22Rv1 (cell line): ENCODE results near the gene SCAMP2.

Source experiments
- H3K27ac ChIP-seq: fragments of 450-650 bp; 2 replicates; pipeline ENCODE4 v1.5.1; 2017
- ZFX ChIP-seq: fragments of 450-650 bp; IDR thresholded peaks from 2 replicates; pipeline ENCODE4 v1.6.1; 2017; ENCODE audit warnings: antibody characterized with exemption, borderline replicate concordance
- TF ChIP-seq, protein P1 (sequence below): fragments of 450-650 bp; IDR thresholded peaks from 2 replicates; pipeline ENCODE4 v1.5.1; 2017; ENCODE audit warnings: mild to moderate bottlenecking

Gene SCAMP2

DNA sequence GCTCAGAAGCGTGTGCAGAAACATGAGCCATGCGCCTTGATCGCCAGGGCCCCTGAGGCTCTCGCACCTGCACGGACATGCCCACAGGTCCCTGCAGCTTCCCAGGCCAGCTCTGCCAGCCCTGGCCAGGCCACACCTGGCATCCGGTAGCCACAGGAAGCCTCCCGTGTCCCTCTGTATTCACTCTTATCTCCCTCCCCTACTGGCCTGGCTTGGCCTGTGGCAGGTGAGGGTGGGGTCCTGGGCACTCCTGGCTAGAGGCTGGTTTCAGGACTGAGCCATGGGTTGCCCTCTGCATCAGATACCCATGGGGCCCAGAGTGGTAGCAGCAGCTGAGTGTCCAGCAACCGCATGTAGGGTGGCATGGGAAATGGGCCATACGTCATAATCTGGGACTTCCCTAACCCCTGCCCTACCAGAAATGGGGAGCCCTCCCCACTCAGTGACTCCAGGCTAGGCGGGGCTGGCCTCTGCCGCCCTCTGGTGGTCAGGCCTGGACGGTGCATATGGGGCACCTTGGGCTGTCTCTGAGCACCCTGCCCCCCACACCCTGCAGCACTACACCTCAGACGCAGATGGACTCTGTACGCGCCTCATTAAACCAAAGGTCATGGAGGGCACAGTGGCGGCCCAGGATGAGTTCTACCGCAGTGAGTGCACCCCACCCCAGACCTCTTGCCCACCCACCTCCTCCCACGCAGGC lies 73.2 kb downstream of the SCAMP2 start:
- TF ChIP-seq ZFX: no peak
- TF ChIP-seq, protein P1, sequence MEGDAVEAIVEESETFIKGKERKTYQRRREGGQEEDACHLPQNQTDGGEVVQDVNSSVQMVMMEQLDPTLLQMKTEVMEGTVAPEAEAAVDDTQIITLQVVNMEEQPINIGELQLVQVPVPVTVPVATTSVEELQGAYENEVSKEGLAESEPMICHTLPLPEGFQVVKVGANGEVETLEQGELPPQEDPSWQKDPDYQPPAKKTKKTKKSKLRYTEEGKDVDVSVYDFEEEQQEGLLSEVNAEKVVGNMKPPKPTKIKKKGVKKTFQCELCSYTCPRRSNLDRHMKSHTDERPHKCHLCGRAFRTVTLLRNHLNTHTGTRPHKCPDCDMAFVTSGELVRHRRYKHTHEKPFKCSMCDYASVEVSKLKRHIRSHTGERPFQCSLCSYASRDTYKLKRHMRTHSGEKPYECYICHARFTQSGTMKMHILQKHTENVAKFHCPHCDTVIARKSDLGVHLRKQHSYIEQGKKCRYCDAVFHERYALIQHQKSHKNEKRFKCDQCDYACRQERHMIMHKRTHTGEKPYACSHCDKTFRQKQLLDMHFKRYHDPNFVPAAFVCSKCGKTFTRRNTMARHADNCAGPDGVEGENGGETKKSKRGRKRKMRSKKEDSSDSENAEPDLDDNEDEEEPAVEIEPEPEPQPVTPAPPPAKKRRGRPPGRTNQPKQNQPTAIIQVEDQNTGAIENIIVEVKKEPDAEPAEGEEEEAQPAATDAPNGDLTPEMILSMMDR: peak; percentile 95
- H3K27ac ChIP-seq: 0 out of 2 replicates have a peak overlapping the region, but pooled peaks have one; percentile 13

DNA sequence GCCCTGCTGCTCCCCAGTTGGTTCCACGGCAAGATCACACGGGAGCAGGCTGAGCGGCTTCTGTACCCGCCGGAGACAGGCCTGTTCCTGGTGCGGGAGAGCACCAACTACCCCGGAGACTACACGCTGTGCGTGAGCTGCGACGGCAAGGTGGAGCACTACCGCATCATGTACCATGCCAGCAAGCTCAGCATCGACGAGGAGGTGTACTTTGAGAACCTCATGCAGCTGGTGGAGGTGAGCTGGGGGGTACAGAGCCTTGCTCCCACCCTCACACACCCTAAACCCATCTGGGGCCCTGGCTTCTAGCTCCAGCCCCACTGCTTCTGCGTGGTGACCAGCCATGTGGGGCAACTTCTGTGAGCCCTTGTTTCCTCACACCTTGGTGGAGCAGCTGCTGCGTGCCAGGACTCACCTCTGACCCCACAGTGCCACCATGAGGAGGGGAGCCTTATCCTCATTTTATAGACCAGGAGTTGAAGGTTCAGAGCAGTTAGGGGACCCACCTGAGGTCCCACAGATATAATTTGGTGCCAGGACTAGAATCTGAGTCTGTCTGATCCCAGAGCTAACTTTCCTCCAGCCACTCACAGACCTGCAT lies 73.8 kb downstream of the SCAMP2 start:
- H3K27ac ChIP-seq: 0 out of 2 replicates have a peak overlapping the region, but pooled peaks have one; percentile 13
- no peak for TF ChIP-seq ZFX
- TF ChIP-seq, protein P1: no peak

- TF ChIP-seq, protein P1: peak; percentile 9; the same call in 1 of the 2 replicates
- TF ChIP-seq ZFX: no peak
These were observed 74.5 kb downstream of the SCAMP2 start for GRCh38 chr15:74798388-74799254.

GRCh38 chr15:74795966-74796625 lies 77.1 kb downstream of the SCAMP2 start:
- no peak overlapping the region for H3K27ac ChIP-seq
- TF ChIP-seq, protein P1: no peak
- TF ChIP-seq ZFX: no peak

More at GRCh38 chr15:74798388-74799254, 74.5 kb downstream of the SCAMP2 start:
- H3K27ac ChIP-seq: no peak overlapping the region

DNA sequence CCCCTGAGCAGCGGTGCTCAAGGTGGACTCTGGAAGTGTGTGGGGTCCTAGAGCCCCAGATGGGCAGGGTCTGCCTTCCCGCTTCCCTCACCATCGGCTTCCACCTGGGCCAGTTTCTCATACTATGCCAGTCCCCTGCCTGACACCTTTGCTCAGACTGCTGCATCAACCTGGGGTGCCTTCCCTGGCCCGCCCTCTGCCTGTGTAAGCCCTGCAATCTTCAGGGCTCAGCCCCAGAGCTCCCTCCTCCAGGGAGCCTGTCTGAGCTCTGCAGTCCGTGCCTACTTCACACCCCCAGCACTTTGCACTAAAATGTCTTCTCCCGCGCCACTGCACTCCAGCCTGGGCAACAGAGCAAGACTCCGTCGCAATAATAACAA lies 78.2 kb downstream of the SCAMP2 start:
- TF ChIP-seq, protein P1: no peak
- TF ChIP-seq ZFX: no peak
- H3K27ac ChIP-seq: no peak overlapping the region

DNA sequence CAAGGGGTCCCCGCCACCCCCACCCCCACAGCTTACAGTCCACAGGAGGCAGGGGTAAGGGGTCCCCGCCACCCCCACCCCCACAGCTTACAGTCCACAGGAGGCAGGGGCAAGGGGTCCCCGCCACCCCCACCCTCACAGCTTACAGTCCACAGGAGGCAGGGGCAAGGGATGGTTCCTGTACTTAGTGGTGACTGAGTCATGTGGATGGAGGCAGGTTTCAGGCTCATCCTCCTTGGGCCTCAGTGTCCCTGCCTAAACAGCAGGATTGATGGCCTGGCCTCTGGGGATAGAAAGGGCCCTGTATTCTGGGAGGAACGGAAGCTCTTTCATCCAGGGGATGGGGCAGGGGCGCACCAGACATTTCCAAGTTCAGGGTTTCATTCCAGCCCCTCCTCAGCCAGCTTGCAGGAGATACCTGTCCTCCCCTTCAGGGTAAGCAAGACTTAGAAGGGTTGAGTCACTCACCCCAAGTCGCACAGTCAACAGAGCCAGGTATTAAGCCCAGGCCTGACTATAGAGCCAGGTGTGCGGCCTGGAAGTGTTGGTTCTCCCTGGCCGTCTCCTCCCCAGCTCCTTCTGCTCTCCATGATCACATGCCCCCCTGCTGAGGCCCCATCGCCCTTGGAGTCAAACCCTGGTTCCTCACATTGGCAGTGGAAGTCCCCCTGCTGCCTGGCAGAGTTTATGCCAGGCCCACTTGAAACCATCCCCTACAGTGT lies 78.8 kb downstream of the SCAMP2 start:
- TF ChIP-seq, protein P1: no peak
- no peak for TF ChIP-seq ZFX
- no peak overlapping the region for H3K27ac ChIP-seq
